Measurements from ENCODE around the gene TIMP2.

Gene TIMP2

DNA sequence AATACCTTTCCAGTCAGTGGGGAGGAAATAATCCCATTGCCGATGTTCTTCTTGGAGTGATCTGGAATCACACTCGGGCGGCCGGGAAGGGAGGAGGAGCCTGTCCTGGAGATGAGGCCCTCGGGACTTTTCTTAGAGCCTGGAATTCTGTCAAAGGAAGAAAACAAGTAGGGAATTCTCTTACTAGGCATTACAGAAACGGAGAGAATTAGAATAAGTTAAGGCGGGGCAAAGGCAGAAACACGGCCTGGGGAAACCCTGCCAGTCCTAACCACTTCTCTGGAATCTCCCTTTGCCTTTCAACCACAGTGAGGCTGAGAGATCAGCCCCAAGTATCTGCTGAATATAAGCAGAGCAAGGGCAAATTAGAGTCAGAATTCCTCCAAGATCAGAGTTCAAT, 112.3 kb downstream of the TIMP2 start:
- no peak for DNase-seq (ENCODE audit: low read depth)

DNA sequence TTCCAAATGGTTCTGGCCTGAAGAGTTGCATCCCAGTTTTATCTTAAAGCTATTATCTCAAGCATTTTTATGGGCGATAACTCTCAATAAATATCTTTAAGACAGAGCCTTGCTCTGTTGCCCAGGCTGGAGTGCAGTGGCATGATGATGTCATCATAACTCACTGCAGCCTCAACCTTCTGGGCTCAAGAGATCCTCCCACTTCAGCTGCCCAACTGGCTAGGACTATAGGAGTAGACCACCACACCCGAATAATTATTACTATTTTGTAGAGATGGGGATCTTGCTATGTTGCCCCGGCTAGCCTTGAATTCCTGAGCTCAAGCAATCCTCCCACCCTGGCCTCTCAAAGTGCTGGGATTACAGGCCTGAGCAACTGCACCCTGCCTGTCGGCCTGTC, 117.0 kb downstream of the TIMP2 start:
- DNase-seq (ENCODE audit: low read depth): no peak

DNA sequence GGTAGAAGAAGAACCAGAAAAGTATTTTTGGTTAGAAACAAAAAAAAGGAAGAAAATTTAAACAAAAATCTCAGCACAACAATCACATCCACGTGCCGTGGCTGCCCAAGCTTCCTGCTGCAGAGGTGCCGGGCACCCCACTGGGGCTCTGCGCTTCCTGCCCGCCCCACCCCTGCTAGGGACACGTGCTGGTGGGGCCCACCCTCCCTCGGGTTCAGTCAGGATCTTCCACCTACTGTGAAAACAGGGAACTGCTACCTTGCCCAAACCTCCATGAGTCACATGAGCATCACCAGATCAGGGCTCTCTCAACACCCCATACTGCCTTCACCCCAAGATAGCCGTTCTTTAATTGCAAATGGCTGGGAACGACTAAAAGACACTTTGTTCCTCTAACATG, 118.7 kb downstream of the TIMP2 start:
- no peak for DNase-seq (ENCODE audit: low read depth)

DNA sequence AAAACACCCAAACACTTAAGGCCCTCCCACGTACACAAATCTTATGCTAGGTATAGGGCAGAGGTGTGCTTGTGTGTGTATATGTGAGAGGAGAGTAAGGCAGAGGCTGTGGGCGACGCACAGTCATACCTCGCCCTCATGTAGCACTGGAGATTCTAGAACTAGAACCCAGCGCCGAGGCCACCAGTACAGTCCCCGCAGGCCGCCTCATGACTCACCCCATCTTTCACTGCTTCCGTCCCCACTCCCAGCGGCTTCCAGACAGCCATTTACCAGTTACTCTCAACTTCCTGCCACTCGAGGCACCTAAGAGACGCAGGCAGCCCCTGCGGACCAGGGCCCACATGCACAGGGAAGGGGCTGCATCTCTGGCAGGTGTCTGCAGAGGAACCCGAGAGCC, 119.9 kb downstream of the TIMP2 start:
- DNase-seq (ENCODE audit: low read depth): no peak

DNA sequence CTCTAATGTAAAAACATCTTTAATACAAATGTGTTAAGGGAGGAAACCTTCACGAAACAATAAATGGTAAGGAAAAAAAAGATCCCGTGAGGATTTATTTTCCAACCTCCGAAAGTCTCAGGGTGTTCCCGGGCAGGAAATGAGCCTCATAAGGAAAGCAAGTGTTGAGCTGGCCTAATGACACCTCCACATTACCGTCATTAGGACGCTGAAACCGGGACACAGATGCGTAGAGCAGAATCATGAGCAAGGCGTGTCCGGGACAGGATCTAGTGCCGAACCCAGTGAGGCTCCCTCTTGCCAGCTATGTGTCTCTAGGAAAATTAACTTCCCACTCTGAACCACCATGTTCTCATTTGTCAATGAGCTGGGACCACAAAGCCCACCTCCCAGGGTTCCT, 120.4 kb downstream of the TIMP2 start:
- DNase-seq (ENCODE audit: low read depth): no peak

DNA sequence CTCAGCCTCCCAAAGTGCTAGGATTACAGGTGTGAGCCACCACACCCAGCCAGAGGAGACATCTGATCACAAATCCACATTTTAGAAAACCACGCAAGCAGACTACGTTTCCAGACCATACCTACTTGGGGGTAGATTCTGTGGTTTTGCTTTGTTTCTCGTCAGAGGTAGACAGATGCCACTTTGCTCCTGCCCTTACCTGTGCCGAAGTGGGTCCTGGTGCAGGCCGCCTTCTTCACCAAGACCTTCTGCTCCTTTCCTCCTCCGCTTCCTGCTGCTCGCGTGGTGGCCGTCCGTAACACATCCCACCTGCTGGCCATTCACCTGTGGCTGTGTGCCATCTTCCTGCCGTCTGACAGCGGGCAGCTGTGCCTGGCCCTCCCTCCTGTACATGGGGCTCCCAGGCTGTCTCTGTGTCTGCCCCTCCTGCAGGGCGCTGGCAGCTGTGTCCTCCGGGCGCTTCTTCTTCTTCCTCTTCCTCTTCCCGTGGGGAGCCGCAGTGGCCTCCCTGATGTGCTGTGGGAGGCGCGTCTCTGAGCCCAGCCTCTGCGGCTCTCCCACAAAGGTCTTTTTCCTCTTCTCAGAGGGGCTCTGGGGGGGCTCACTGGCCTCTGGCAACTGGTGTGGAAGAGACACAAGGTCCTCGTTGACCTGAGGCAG, 121.9 kb downstream of the TIMP2 start:
- no peak for DNase-seq (ENCODE audit: low read depth)
